CD4-positive, alpha-beta T cell treated with Interferon alpha-2 for 1 hour (primary cell): ENCODE results near the gene CIPC.

Experiments
- DNase-seq, 2 donors: peaks; one replicate each; pipeline ENCODE4 v3.0.0-alpha.2; 2020 to 2022

The CIPC gene, protein sequence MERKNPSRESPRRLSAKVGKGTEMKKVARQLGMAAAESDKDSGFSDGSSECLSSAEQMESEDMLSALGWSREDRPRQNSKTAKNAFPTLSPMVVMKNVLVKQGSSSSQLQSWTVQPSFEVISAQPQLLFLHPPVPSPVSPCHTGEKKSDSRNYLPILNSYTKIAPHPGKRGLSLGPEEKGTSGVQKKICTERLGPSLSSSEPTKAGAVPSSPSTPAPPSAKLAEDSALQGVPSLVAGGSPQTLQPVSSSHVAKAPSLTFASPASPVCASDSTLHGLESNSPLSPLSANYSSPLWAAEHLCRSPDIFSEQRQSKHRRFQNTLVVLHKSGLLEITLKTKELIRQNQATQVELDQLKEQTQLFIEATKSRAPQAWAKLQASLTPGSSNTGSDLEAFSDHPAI

DNA sequence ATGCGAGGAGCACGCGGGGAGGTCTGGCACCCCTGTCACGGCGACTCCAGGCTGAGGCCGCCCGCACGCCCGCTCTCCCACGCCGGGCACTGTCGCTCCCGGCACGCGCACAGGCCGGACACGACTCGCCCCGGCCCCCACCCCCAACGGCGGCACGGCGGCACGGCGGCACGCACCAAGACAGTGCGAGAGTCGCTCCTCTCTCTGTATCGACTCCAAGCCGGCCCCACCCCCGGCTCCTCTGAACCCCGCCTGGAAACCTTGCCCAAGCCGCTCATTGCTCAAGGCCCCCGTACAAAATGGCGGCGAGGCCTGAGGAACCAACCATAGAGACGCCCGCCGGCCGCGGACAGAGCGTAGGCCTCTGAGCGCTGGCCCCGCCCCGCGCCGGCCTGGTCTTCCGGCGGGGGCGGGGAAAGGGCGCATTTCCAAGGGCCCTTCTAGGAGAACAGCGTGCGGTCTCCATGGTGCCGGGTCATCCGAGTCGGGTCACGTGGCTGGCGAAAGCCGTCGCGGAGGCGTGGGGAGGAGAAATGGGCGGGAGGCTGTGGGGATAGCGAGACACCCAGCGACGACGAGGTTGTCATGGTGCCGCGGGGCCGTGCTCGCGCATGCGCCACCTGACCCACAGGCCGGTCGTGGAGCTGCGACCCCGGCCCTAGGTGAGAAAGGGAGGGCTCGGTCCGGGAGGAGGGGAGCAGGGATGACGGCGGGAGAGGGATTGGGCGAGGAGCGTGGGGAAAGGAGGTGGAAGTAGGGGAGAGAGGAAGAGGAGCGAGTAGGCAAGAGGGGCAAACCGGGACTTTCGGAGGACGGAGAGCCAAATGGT, at the start of gene CIPC:
Gene CIPC (plus strand): TSS at position 559 of the 829 bp plus-strand sequence. CDS start 7,451 bp downstream, outside the sequence.
- DNase-seq = peak; percentile 99

DNA sequence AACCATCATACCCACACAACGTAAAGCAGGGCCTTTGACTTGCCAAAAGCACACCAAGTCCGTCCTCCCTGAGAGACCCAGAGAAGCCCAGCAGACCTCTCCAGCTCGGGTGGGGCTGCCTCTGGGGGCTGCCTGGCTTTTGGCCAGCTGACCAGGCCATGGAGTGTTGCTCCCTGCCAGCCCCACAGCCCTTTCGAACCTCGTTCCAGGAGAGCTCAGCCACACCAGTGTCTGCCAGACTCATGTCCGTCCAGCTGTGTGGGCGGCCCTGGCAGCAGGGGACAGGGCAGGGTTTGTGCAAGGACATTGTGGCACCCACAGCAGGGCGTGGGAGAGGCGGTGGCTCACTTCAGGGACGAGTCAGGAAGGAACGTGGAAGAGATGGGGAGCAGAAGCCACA, 46.9 kb upstream of the CIPC start:
- DNase-seq = no peak

DNA sequence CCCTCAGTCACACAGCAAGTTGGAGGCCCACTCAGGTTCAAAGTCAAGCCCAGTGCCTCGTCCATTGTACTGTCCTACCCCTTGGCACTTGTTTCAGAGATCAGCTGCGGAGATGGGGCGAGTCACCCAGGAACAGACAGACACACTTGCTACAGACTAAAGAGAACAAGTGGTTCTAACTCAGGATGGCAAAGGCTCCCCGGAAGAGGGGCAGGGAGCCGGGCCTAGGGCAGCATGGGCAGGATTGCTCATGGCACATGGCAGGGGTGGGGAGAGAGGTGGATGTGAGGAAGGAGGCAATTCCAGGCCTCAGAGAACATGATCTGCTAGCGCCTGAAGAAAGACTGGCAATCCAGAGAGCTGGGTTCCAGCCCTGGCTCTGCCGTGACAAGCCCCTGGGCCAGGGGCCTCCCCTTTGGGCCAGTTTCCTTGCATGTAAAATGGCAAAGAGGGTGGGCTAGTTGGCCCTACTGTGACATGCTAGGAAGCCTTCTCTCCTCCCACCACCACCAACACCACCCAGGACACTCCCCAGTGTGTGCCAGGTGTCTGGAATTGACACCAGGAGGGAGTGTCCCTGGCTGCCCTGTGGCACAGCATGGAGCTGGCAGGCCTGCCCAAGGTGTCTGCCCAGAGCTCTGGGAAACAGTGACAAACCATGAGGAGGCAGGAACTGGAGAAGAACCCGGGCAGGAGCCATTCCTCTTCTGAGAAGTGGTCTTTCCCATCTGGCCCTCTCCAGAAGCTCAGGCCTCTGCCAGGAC, 45.6 kb upstream of the CIPC start:
- no peak for DNase-seq

DNA sequence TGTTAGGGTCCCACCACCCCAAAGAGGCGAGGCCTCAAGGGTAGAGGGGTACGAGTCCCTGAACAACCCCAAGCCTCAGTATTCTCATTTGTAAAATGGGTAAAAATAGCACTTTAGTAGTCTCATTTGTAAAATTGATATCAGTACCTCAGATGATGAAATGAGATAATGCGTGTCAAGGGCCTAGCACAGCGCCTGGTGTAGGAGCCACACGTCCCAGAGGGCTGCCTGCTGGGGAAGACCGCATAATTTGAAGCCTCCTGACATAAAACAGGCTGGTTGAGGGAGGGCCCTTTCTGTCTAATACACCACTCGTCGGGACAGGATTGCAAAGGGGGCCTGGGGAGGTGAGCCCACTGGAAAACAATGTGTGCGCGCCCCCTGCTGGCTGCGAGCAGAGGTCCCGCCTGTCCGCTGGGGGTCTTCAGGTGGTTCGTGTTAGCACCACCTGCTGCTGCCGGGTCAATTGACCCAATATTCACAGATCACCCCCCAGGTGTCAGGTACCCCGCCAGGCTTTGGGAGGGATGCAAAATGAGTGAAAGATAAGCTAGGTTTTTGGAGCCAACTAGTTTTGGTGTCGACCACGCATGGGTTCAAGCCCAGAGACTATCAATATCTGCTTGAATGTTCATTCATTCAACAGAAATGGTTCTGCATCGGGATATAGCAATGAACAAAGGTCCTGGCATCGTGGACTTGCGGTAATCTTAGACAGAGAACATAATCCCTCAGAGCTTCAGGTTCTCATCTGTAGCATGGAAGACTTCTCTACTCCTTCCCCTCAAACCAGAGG, 44.8 kb upstream of the CIPC start:
- DNase-seq = peak; percentile 78 to 79

DNA sequence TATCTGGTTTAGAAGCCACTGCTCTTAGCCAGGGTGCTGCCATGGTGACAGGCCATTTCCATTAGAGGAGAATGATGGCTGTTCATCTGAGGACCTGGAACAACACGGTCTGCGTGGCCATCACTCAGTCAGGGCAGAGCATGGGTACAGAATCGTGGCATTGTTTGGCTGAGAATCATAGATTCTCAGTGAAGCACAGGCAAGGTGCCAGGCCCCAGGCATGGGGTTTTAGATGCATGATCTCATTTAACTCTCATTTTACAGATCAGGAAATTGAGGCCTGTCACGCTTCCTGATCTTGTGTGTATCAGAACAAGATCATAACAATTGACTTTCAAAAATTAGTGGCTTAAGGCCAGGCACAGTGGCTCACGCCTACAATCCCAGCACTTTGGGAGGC, 42.8 kb upstream of the CIPC start:
- peak in 1 of 2 donors; percentile 41 for DNase-seq

DNA sequence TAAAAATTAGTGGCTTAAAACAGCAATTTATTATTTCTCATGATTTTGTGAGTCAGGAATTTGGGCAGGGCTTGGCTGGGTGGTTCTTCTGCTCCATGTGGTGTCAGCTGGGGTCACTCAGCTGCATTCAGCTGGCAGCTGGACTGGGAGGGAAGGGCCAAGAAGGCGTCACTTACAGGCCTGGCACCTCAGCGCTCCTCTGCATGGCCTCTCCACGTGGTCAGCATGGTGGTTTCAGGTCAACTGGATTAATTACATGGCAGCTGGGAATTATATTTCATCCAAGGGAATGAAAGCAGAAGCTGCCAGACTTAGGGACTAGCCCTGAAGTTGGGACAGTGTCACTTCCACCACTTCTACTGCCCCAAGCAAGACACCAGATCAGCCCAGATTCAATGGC, 42.1 kb upstream of the CIPC start:
- no peak for DNase-seq

DNA sequence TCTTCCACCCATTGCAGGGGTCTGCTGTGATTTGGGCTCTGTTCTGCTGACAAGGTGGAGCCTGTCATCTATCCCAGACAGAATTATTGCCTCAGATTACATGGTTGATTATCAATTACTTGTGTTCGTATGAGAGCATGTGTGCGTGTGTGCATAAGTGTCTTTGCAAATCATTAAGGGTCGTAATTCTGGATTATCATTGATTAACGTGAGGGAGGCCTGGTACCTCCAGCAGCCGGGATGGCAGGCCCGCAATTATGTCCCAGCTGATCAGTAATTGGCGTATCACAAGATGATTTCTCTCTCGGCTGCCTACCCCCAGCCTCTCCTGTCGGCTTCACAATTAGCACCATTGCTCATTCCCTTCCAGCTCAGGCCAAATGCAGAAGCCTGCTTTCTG, 39.9 kb upstream of the CIPC start:
- no peak for DNase-seq

DNA sequence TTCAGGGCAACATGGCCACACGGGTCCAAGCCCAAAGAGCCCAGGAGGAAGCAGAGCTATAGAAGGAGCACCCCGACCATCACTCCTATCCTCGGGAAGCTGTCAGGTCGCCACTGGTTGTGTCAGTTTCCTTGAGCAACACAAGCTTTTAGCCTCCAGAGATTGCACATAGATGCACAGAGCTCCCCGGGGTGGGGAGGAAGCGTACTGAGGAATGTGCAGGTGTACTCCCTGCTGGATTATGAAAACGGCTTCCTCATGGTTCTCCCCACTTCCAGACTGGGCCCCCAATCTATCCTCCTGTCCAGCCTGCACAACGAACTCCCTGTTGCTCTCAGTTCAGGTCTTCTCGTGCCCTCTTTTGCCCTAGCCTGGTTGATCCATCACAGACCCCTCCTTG, 39.3 kb upstream of the CIPC start:
- DNase-seq = no peak

DNA sequence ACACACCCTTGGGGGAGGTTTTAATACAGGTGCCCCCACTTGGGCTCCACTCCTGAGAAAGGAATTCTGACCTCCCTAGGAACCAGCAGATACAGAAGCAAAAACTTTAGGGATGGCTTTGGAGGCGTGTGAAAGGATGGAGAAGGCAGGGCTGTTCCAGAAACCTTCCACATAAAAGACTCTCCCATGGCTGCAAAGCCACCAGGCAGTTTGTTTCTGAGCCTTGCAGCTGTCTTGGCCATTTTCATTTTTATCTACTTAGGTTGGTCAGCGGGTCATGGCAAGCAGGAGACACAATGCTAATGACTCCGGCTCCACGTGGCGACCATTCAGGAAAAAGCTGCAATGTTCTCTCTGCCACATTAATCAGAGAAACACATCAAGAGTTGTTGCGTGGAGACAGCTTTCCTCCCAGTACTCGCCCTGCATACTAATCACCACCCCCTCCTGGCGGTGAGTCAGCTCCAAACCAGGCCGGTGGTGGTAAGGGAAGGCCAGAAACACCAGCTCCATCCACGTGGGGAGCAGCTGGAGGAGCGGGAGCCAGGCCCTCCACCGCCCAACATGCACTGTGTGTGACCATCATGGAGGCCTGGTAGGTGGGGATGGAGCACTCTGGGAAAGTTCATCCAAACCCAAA, 38.7 kb upstream of the CIPC start:
- peak in 1 of 2 donors; percentile 55 for DNase-seq

DNA sequence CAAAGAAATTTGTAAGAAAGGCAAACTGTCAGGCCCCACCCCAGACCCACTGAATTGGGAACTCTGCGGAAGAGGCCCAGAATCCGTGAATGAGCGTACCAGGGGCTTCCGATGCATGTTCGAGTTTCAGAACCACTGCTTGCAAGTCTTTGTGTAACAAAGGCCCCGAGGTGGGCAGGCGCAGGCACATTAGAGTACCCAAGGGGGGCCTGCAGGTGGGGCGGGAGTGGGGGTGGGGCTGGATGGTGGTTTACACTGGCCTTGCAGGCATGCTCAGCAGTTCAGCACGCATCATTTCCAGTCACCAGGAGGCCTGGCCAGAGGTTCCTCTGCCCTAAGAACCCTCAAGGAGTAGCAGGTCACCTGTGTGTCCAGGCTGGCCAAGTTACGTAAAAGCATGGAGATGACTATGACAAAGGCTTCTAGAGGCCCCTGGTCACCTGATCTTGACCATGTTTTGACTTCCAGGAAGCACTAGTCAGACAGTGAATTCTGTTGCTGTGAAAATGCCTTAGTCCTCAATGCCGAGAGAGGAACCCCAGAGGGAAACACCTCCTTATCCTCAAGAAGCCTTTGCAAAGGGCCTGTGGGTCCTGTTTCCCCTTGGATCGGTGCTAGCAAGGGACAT, 36.3 kb upstream of the CIPC start:
- no peak for DNase-seq

DNA sequence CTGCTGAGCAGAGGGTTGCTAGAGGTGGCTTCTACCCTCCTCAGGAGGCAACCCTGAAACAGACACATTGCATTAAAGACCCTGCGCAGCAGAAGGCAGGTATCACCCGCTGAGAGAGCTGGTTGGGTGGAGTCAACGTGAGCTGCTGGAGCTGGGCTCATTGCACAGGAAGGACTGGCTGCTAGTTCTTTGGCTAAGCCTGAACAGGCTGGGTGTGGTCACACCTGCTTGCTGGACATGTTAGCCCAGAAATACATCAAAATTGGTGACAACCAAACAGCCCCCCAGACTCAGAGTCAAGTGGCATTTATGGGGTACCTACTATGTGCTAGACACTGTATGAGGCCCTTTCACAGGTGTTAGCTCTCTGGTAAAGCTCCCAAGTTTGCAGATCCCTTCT, 35.8 kb upstream of the CIPC start:
- no peak for DNase-seq

DNA sequence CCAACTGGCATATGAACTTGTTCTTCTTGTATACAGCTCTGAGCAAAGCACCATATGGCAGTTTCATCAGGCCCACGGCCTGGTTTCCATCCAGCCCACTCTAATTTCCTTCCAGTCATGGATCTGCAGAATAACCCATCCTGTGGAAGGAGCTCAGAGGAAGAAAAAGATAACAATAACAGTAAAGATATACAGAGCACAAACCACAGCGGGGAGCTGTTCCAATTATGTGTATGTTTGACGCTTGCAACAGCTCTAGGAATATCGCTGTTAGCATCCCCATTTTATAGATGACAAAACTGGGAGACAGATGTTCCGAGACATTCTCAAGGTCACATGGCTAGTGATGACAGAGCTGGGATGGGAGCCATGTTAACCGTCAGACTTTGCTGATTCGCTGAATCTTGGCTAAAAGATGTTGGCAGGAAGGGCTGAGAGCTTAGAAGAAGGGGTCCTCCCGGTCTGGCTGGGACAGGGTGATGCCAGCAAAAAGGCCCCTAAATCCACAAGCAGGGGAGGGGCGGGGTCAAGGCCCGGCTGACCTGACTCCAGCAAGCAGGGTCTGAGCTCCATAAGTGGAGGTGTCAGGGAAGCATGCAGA, 34.4 kb upstream of the CIPC start:
- no peak for DNase-seq

DNA sequence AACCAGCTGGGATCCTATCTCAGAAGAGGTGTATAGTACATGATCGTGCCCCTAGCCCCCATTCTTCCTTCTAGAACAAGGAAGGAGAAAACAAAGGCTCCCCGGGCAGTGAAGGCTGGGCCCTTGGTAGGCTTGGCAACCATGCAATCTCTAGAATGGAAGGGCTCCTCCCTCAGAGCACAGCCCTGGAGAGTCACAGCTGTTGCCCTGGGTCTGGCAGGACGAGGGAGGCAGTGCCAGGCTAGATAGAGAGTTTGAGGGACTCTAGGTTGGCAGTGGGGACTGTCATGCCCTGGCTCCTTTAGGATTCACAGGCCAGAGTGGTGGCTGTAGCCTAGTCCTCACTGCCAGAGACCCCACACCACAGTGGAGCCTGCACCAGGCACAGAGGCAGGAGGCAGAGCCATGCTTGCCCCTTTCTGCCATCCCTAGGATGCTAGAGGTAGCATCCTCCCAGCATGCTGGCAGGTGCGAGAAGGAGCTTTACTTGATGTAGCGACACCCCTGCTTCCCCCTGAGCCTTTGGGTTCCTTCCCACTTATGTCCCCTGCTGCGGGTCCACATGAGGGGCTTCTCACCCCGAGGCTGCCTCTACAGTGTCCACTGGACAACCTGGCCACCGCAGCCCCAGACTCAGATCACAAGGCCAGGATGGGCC, 33.4 kb upstream of the CIPC start:
- no peak for DNase-seq

DNA sequence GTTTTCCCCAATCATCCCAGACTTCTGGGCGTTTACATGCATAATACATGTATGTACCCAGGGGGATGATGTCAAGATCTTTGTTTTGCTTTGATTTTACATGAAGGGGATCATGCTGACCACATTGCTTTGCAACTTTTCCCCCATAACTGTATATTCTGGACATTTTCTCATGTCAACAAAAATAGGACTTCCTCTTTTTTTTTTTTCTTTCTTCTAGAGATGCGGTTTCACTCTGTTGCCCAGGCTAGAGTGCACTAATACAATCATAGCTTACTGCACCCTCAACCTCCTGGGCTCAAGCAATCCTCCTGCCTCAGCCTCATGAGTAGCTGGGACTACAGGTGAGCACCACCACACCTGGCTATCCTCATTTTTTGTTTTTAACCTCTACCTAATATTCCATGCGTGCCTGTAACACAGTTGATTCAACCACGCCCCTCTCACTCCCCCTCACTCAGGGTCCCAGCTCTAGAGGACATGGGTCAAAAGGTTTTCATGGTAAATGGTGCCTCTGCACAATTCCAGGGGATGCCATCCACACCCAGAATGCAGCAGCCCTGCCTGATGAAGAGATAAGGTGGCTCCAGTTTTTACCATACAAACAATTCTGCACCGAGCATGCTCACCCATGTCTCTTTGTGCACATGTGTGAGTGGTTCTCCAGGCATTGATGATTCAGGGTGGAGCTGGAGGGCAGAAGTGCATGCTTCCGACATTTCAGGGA, 32.0 kb upstream of the CIPC start:
- no peak for DNase-seq

DNA sequence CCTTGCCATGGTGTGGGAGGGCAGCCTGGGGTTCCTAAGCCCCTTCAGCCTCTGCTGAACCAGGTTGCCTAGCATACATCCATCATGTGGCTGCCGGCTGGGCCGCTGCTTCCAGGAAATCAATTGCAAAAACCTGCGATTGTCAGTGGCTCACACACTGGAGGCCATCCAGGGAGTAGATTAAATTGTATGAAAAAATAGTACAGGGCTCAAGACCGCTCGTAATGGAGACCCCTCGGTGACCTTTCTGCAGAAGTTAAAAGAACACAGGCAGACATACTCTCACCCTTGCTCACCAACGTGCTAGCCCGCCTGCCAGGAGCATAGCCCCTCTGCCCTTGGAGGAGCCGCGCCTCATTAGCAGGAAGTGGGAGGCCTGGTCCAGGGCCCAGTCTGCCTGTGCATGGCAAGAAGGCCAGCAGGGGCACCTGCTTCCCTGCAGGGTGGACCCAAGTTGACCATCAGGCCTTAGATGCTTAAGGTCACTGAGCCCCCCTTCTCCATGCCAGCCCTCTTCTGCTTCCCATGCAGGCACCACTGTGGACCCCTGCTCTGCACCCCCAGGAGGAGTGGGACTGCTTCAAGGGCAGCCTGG, 31.4 kb upstream of the CIPC start:
- DNase-seq = no peak

DNA sequence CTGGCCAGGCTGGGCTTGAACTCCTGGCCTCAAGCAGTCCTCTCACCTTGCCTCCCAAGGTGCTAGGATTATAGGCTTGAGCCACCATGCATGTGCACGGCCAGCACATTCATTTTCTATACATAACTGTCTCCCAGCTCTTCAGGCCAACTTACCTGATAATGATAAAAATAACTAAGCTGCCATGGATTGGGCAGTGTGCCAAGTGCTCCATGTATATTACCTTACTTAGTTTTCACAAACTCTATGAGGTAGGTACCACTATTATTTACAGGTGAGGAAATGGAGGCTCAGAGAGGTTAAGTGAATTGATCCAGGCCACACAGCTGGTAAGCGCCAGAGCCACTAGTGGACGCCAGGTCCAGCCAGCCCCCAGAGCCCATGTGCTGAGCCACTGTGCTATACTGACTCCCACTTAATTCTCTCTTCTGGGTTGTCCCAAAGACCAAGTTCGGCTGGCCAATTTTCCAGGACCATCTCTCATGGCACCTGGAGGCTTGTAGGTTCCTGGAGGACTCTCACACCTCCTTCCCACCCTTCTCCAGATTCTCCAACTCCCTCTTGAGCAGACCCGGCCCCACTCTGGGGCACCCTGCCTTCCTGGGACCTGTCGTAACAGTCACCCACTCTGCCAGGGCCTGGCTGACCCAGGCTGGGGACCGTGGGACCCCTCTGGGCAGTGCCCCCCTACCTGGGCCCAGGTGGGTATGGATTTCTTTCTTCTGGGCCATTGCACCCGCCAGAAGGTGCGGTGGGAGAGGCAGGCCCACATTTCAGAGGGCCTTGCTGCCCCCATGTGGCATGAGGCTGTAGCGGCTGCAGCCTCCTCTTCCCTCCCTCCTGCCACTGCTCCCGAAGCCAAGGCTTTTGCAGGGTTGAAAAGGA, 30.2 kb upstream of the CIPC start:
- DNase-seq = peak; percentile 53 to 66

DNA sequence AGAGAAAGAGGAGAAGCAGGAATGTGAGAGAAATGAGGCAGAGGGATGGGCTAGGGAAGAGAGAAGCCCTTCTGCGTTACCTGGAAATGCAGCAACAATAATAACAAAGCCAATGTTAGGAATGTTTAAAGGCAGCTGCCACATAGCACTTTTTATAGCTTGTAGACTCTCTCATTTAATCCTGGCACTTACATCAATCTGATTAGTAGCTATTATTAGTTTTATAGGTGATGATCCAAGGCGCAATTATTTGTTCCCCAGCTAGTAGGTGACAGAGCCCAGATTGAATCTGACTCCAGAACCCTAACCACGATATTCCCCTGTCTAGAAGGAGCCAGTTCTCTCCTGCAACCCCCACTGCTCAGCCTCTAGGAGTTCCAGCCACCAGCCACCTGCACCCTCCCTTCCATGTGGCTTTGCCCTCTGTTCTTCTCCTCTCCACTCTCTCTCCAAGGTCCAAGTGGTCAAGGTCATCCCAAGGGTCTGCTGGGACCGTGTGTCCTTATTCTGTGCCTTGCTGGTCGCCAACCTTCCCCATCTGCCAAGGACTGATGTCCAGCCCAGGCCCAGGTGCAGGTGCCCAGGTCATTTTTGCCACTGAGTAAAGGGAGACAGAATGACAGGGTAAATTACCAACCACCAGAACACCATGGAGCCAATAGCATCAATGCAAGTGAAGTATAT, 29.4 kb upstream of the CIPC start:
- no peak for DNase-seq

DNA sequence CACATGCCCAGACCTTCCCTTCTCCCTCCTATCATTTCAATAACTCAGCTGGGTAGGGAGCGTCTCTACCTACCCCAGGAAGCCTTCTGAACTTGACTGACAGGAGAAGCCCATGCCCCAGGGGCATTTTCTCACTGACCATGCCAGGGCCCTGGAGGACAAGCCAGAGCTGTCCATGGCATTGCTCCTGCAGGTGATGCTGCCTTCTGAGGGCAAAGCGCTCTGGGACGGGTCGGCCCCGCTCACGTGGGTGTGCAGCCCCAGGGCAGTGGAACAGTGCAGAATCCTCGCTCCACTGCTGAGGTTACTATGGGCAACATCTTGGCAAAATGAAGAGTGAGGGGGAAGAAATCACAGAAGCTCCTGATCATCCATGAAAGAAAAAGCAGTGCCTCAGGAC, 28.5 kb upstream of the CIPC start:
- DNase-seq = no peak
